Right lobe of liver (tissue), 6 donors: Measurements from ENCODE around the gene FAM20B. TPM values are rescaled to one million over a fixed set of nuclear protein-coding genes. Genes with fewer than 3 reads are reported as not detected.
A peak's percentile ranks its signal among the peaks of the same experiment; 100 is the strongest.

Experiments
- ATAC-seq, 4 donors: fragments of 200-7000 bp; cut with Tn5 transposase; one replicate each; pipeline ENCODE4 v1.9.1; 2020; ENCODE audit warnings: mild to moderate bottlenecking in 4 of 4, moderate library complexity in 4 of 4
- DNase-seq, 3 donors: peaks; one replicate each; pipeline ENCODE4 v3.0.0-alpha.2; 2020
- H3K27ac ChIP-seq, 3 donors: fragments of 200-600 bp; one replicate each; pipeline ENCODE4 v1.8.0; 2022
- H3K27me3 ChIP-seq, 2 donors: fragments of 200-600 bp; one replicate each; pipeline ENCODE4 v1.8.0; 2022
- H3K36me3 ChIP-seq, 4 donors: fragments of 200-600 bp; sonication (generic) in 1 of 4; one replicate each; pipeline versions ENCODE4 v1.5.1 to v1.8.0; 2017 to 2022; ENCODE audit warnings: control low read depth in 1 of 4
- H3K4me1 ChIP-seq, 4 donors: fragments of 200-600 bp; sonication (generic) in 1 of 4; one replicate each; pipeline versions ENCODE4 v1.5.1 to v1.8.0; 2017 to 2022; ENCODE audit warnings: control low read depth in 1 of 4
- H3K4me3 ChIP-seq, 3 donors: fragments of 200-600 bp; one replicate each; pipeline ENCODE4 v1.8.0; 2022
- H3K9me3 ChIP-seq, 4 donors: fragments of 200-600 bp; sonication (generic) in 1 of 4; one replicate each; pipeline versions ENCODE4 v1.5.1 to v1.8.0; 2017 to 2022; ENCODE audit warnings: control low read depth in 1 of 4
- CTCF ChIP-seq, 4 donors: fragments of 200-600 bp in 3 of 4; fragments of 450-650 bp in 1 of 4; IDR thresholded peaks; one replicate each; pipeline versions ENCODE4 v1.5.1 to v1.8.0; 2016 to 2022; ENCODE audit warnings: antibody characterized with exemption in 4 of 4, mild to moderate bottlenecking in 2 of 4
- POLR2A ChIP-seq: fragments of 450-650 bp; IDR thresholded peaks from one replicate; pipeline ENCODE4 v1.6.1; 2017; ENCODE audit warnings: antibody characterized with exemption, mild to moderate bottlenecking
- WGBS: methylation state at CpG from one replicate; pipeline ENCODE4 v1.1.6; 2018; ENCODE audit warnings: low coverage, low lambda C conversion rate; ENCODE audit not compliant: insufficient coverage; ENCODE audit errors: missing lambda C conversion rate; 5-methylcytosine and 5-hydroxymethylcytosine counted together
- intact Hi-C, 2 donors: fragments of 100-400 bp; cut with DNase I; formaldehyde crosslinking; loops; one replicate each; pipeline versions ENCODE4 v1.11.2 to v1.14.1; 2022
- total RNA-seq, 6 experiments: library from RNA; depleted of rRNA in 2 of 6; stranded (reverse); fragments of >200 nt in 2 of 6; fragmentation: NEBNext Ultra II Directional in 3 of 6; extraction: Animal tissue kit (Norgen Biotek cat#: 25700) in 3 of 6; gene quantifications; one replicate each; pipeline versions ENCODE4 v1.1.0 to v1.2.4, GENCODE V29; 2016 to 2023
- donor health status: DM: no; HTN: yes; CAD: no.
- donor health status: DM: no; HTN: no; CAD: no.
- donor health status: DM: no; HTN: no; CAD: no.
- donor health status: DM: no; HTN: yes; CAD: no.
- donor health status: DM: no; HTN: yes; CAD: no.

FAM20B gene
- total RNA-seq, 6 experiments from 2014 or later, result 14.7 to 19.6 (median 17.1) TPM

GRCh38 chr1:179079113-179079761, 53.5 kb downstream of the FAM20B start:
- peak; percentile 64 to 83 (median 66) for TF ChIP-seq CTCF (IDR thresholded peaks at IDR 0.05)
- TF ChIP-seq POLR2A, result no peak
- H3K27ac ChIP-seq, result no peak overlapping the region
- no peak overlapping the region for H3K4me3 ChIP-seq
- intact Hi-C loops, result no loop called here
- 38% methylated on average over 14 of the region's 18 CpGs for WGBS
- H3K4me1 ChIP-seq, result peaks cover 0 to 13% (median 6%) of the 10 kb centered on the region in 4 donors
- peak in 1 of 3 donors; percentile 58 for DNase-seq
- no peaks in the 10 kb centered on the region for H3K27me3 ChIP-seq
- ATAC-seq, result peak; percentile 42 to 50 (median 50)
- H3K36me3 ChIP-seq, result no peaks in the 10 kb centered on the region
- no peaks in the 10 kb centered on the region for H3K9me3 ChIP-seq

DNA sequence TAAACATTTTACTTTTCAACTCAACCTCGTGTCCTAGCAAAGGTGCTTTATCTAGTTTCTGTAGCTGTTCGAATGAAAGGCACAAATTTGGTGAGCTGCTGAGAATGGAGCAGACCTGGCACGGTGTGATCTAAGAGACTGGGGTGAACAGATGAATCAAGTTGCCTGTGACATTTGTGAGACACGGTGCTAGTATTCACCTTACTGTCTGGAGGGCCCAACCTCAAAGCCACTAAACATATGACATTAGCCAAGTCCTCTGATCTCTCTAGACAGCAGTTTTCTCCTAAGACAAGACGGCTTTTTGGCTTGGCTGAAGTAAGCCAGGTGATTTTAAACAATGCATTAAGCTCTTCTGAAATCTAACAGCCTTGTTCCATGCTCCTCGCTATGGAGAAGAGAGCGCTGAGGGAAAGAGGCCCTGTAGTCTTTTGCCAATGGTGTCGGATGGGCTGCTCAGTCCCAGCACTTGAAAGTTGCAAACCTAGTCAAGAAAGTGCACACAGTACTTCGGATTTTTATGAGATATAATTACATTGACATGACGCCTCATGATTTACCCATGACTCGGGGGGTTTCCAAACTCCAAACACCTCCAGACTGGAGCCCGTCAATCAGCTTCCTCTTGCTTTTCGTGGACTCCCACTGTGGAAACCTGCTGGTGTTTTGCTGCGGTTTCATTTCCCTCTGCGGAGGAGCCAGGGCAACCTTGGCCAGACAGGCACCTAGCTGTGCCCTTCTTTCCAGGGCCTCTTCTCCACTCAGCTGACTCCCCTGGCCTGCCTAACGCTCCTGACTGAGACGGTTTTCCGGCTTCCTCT, 55.4 kb downstream of the FAM20B start:
- TF ChIP-seq CTCF (IDR thresholded peaks at IDR 0.05), result no peak
- no peak for TF ChIP-seq POLR2A
- Histone ChIP-seq H3K27me3 (no peaks in the 10 kb centered on the region), H3K4me3 (peak overlapping the region; percentile 95 to 99 (median 98)), H3K36me3 (peaks cover 0 to 4% (median 0%) of the 10 kb centered on the region in 4 donors), H3K4me1 (peaks cover 0 to 13% (median 6%) of the 10 kb centered on the region in 4 donors), H3K9me3 (no peaks in the 10 kb centered on the region), H3K27ac (peak overlapping the region; percentile 58 to 84 (median 67))
- DNase-seq (no peak), ATAC-seq (no peak)
- 9% methylated on average over 17 of the region's 18 CpGs for WGBS
- intact Hi-C loops, result no loop called here

DNA sequence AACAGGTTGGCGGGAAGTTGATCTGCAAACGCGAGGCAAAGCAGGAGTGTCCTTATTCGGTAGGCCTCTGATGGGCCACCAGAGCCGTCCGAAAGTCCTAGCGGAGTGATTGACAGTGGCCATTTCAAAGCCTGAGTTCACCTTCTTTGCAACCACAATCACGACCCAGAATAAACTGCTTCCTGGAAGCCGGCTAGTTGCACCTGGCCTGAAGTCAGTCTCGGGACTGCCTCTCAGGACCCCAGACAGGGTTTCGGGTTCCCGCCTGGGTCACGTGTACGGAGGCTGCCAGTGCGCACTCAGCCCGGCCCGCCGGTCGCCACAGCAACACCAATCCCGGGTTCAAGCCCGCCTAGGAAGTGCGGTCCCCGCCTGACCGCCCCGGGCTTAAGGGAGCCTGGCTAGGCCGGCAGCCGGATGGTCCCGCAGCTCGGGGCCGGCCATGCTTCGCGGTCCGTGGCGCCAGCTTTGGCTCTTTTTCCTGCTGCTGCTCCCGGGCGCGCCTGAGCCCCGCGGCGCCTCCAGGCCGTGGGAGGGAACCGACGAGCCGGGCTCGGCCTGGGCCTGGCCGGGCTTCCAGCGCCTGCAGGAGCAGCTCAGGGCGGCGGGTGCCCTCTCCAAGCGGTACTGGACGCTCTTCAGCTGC, 56.1 kb downstream of the FAM20B start, which contains the start of gene TOR3A:
Gene TOR3A, plus strand, starts transcription at position 384 of the 646 bp plus-strand sequence. Its CDS starts 59 bp downstream, at position 443.
- DNase-seq (peak; percentile 96 to 98 (median 98)), ATAC-seq (peak; percentile 93 to 97 (median 96))
- H3K36me3 ChIP-seq, result peaks cover 0 to 4% (median 0%) of the 10 kb centered on the region in 4 donors
- H3K9me3 ChIP-seq, result no peaks in the 10 kb centered on the region
- no peaks in the 10 kb centered on the region for H3K27me3 ChIP-seq
- peak within 1 kb of the TSS; percentile 58 to 84 (median 67) for H3K27ac ChIP-seq
- no peak for TF ChIP-seq CTCF (IDR thresholded peaks at IDR 0.05)
- TF ChIP-seq POLR2A, result peak; percentile 96
- WGBS, result 1% methylated on average over 16 of the region's 51 CpGs
- H3K4me3 ChIP-seq, result peak within 1 kb of the TSS; percentile 95 to 99 (median 98)
- peaks cover 0 to 13% (median 6%) of the 10 kb centered on the region in 4 donors for H3K4me1 ChIP-seq
- intact Hi-C loops, result no loop called here

DNA sequence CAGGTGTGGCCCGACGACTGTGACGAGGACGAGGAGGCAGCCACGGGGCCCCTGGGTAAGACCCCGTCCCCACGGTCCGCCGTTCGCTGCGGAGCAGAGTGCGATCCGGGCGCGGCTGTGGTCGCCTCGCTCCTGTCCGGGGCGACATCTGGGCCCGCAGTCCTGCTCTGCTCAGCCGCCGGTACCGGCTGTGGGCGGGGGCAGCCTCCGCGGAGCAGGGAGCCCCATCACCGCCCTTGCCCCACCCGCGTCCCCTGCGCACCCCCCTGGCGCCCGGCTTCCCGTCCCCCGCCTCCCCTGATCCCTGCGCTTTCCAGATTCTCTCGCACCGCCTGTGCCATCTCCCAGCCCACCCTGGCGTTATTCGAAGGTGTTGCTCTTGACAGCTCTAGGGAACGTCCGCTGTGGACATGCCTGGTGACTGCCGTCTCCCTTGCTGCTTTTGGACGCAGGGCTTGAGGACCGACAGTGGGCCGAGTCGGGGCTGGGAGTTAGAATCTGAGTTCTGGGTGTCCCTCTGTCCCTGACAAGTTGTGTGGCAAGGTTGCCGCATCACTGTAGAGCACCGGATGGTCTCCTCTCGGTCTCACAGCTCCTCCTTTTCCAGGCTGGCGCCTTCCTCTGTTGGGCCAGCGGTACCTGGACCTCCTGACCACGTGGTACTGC, 56.8 kb downstream of the FAM20B start:
- WGBS, result 0% methylated on average over 12 of the region's 52 CpGs
- no peaks in the 10 kb centered on the region for H3K27me3 ChIP-seq
- intact Hi-C loops, result no loop called here
- peak in 2 of 3 donors; percentile 50 to 63 for DNase-seq
- H3K4me3 ChIP-seq, result peak overlapping the region; percentile 95 to 99 (median 98)
- ATAC-seq, result peak; percentile 26 to 51 (median 44)
- H3K4me1 ChIP-seq, result peaks cover 0 to 13% (median 6%) of the 10 kb centered on the region in 4 donors
- peak overlapping the region; percentile 58 to 84 (median 67) for H3K27ac ChIP-seq
- no peak for TF ChIP-seq CTCF (IDR thresholded peaks at IDR 0.05)
- TF ChIP-seq POLR2A, result no peak
- H3K36me3 ChIP-seq, result peaks cover 0 to 4% (median 0%) of the 10 kb centered on the region in 4 donors
- no peaks in the 10 kb centered on the region for H3K9me3 ChIP-seq
